GM19328 (cell line): ENCODE data around the gene RBM33.

Experiments
- ATAC-seq: cut with Tn5 transposase; IDR thresholded peaks from one replicate; pipeline ENCODE4 v1.9.1; 2021; ENCODE audit warnings: mild to moderate bottlenecking, moderate library complexity; ENCODE audit not compliant: unreplicated experiment

RBM33 gene

GRCh38 chr7:155765458-155765857 is 121.0 kb downstream of the RBM33 start:
- ATAC-seq, result no peak

DNA sequence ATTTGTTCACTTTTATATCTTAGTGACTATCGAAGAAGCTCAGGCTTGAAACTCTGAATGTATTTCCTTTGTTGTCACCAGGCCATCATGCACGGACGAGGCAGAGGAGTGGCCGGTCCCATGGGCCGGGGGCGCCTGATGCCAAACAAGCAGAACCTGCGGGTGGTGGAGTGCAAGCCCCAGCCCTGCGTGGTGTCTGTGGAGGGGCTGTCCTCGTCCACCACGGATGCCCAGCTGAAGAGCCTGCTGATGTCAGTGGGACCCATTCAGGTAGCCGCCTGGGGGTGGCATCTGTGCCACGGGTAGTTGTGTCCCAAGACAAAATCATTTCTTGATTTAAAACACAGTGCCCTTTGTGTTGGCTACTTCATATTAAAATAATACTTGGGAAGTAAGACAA is 121.9 kb downstream of the RBM33 start:
- ATAC-seq, result no peak

GRCh38 chr7:155766966-155767916 is 122.8 kb downstream of the RBM33 start:
- no peak for ATAC-seq

- no peak for ATAC-seq
These were observed 125.2 kb downstream of the RBM33 start for GRCh38 chr7:155769701-155770100.

DNA sequence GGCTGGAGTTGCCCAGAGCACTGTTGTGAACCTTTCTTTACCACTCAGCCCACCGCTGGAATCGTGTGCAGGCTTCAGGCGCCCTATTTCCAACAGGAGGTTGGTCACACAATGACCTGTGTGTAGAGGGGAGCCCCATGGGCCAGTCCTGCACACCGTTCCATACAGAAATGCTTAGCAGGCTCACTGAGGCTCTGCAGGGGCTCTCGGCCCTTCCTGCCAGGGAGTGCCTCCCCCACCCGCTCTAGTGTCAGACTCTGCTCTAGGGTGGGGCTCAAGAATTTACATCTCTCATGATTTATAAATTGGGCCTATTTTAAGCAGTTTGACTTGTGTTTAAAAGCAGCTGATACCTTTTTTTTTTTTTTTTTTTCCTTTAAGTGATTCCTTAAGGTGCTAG is 125.8 kb downstream of the RBM33 start:
- ATAC-seq, result no peak

DNA sequence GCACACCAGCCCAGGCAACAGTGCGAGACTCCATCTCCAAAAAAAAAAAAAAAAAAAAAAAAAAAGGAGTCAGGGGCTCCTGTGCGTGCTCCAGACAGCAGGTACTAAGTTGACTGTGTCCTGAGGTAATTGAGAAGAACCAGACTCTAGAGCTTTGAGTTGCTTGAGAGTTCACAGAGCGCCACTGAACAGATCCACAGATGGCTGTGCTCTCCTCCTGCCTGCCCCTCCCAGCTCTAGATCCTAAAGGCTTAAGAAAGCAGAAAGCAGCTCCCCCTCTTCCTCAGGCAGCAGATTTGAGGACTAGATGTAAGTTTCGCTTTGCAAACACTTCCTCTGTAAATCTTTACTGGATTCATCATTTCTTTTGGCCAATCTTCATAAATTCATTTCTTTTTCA is 129.1 kb downstream of the RBM33 start:
- no peak for ATAC-seq

- ATAC-seq, result no peak
These were observed 130.5 kb downstream of the RBM33 start for GRCh38 chr7:155774947-155775346.

DNA sequence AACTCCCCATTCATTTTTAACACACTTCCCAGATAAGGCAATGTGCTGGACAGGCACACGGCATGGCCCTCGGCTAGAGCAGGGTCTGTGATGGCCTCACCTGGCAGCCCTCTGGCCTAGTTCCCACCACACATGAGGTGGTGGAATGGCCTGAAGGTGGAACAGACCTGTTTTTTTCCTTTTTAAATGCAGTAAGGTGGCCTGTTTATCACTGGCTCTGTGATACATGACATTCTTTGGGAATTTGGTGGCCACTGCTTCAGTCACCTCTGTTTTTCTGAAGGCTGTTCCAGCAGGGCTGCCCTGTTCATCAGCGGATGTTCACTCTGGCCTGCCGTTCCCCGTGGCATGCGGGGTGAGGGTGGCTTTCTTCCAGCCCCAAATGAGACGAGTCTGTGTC is 131.2 kb downstream of the RBM33 start:
- no peak for ATAC-seq

- no peak for ATAC-seq
These were observed 132.1 kb downstream of the RBM33 start for GRCh38 chr7:155776606-155777005.

DNA sequence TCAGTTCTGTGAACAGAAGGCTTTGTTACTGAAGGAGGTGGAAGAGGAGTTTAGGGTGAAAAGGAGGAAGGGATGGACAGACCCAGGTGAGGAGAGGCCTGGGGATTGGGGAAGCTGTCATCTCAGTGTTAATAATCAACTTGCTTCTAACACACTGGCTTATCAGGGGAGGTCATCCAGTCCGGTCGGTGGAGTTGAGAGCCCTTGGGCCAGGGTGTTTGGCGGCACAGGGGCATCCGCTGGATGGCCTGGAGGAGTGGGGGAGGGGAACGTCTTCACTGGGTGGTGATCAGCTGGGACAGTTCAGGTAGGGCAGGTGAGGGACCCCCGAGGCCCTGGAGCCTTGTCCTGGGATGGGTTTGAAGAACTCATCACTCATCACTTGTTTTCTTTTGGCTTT is 133.9 kb downstream of the RBM33 start:
- ATAC-seq, result no peak

GRCh38 chr7:155780884-155781283 is 136.4 kb downstream of the RBM33 start:
- no peak for ATAC-seq

- ATAC-seq, result no peak
These were observed 137.0 kb downstream of the RBM33 start for GRCh38 chr7:155781433-155781832.

- ATAC-seq, result no peak
These were observed 138.0 kb downstream of the RBM33 start for GRCh38 chr7:155782466-155782865.

DNA sequence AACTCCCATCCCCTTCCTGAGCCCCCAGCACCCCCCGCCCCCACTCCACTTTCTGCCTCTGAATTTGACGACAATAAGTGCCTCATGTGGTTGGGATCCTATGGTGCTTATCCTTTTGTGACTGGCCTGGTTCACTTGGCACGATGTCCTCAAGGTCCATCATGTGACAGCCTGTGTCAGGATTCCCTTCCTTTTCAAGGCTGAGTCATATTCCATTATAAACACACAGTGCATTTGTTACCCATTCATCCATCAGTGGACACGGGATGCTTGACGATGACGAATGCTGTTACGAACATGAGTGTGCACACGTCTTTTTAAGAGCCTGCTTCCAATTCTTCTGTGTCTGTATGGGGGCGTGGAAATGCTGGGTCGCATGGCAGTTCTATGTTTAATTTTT is 141.1 kb downstream of the RBM33 start:
- no peak for ATAC-seq

- no peak for ATAC-seq
These were observed 142.0 kb downstream of the RBM33 start for GRCh38 chr7:155786491-155786890.

DNA sequence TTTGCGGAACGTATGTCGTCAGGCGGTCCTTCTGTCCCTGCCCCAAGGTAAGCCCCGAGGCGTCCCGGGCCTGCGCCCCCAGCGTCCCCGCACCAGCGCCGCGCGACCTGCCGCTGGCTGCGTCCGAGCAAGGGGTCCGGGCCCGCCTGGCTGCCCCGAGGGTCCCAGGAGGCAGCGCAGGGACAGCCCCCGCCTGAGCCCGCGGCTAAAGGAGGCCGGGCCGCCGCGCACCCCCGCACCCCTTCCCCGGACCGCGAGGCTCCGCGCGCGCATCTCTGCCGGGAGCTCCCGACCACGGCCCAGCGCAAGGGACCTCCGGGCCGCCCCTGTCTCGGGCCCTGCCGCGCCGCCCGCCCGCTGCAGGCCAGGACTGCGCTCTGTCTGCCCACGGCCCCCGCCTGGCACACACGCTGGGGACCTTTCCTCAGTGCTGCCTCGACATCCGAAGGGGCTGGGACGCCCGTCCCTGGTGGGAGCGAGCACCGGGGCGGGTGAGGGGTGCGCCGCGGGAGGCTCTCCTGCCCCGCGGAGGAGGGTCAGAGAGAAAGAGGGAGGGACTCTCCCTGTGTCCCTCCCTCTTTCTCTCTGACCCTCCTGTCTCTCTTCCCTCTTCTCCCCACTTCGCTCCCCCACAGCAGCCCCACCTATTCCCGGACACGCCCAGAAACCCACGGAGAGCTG is 142.8 kb downstream of the RBM33 start:
- no peak for ATAC-seq

- ATAC-seq, result no peak
These were observed 144.1 kb downstream of the RBM33 start for GRCh38 chr7:155788616-155789000.

GRCh38 chr7:155789001-155789725 is 144.7 kb downstream of the RBM33 start:
- no peak for ATAC-seq

- ATAC-seq, result no peak
These were observed 146.2 kb downstream of the RBM33 start for GRCh38 chr7:155790666-155791065.

DNA sequence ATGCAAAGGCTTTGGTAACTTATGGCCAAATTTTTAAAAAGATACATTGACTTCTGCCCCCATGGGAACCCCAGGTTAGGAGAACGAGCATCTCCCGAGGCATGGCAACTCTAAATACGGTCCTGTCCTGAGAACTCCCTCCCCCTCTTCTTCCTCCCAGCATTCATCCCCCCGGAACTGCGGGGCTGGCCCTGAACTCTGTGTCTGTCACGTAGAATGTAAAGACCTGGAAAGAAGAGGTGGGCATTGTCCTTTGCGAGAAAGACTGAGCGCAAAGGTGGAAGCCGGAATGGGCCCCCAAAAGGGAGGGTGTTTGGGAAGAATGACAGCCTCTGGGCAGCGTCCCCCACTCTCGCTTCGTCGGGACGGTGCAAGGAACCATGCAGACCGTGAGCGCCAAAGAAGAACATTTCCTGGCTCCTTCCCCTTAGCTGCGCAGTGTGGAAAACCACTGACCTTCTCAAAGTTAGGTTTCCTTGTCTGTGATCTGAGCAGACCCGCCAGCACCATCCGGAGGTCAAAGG is 146.8 kb downstream of the RBM33 start:
- ATAC-seq, result no peak

GRCh38 chr7:155791836-155792235 is 147.4 kb downstream of the RBM33 start:
- ATAC-seq, result no peak
